Liver (tissue), 3 donors: ENCODE measurements around the gene ZNF541.

Experiments used
- CTCF ChIP-seq: fragments of 150-350 bp; IDR thresholded peaks from 2 replicates; pipeline ENCODE4 v1.5.1; 2017; ENCODE audit warnings: improper control_type of control experiment, low read depth, low read length; ENCODE audit not compliant: missing input control
- GABPA ChIP-seq, 2 donors: IDR thresholded peaks in 1 of 2; conservative IDR thresholded peaks in 1 of 2; 2 replicates each; pipeline ENCODE4 v1.6.1; 2016; ENCODE audit warnings: antibody characterized with exemption in 2 of 2, mild to moderate bottlenecking in 1 of 2, moderate library complexity in 1 of 2
- HNF4A ChIP-seq, 2 donors: conservative IDR thresholded peaks; 2 replicates each; pipeline ENCODE4 v1.6.1; 2016; ENCODE audit warnings: antibody characterized with exemption in 2 of 2, mild to moderate bottlenecking in 2 of 2
- JUND ChIP-seq, 2 donors: IDR thresholded peaks; 2 replicates each; pipeline ENCODE4 v1.6.1; 2016; ENCODE audit warnings: antibody characterized with exemption in 2 of 2
- MAX ChIP-seq: IDR thresholded peaks from 2 replicates; pipeline ENCODE4 v1.6.1; 2016; ENCODE audit warnings: antibody characterized with exemption
- NR2F2 ChIP-seq: IDR thresholded peaks from 2 replicates; pipeline ENCODE4 v1.6.1; 2016; ENCODE audit warnings: antibody characterized with exemption
- RAD21 ChIP-seq, 2 donors: IDR thresholded peaks; 2 replicates each; pipeline ENCODE4 v1.6.1; 2016; ENCODE audit warnings: antibody characterized with exemption in 2 of 2, mild to moderate bottlenecking in 2 of 2
- REST ChIP-seq: IDR thresholded peaks from 2 replicates; pipeline ENCODE4 v1.6.1; 2016; ENCODE audit warnings: antibody characterized with exemption, mild to moderate bottlenecking
- RXRA ChIP-seq, 2 donors: IDR thresholded peaks; 2 replicates each; pipeline ENCODE4 v1.6.1; 2017 to 2018; ENCODE audit warnings: antibody characterized with exemption in 2 of 2, mild to moderate bottlenecking in 1 of 2
- SP1 ChIP-seq: IDR thresholded peaks from 2 replicates; pipeline ENCODE4 v1.6.1; 2018; ENCODE audit warnings: antibody characterized with exemption, mild to moderate bottlenecking
- YY1 ChIP-seq: IDR thresholded peaks from 2 replicates; pipeline ENCODE4 v1.6.1; 2016; ENCODE audit warnings: antibody characterized with exemption, mild to moderate bottlenecking
- TF ChIP-seq, protein P1 (sequence below): IDR thresholded peaks from 2 replicates; pipeline ENCODE4 v1.6.1; 2016; ENCODE audit warnings: antibody characterized with exemption
- donor health status: healthy.
- donor health status: healthy.

DNA sequence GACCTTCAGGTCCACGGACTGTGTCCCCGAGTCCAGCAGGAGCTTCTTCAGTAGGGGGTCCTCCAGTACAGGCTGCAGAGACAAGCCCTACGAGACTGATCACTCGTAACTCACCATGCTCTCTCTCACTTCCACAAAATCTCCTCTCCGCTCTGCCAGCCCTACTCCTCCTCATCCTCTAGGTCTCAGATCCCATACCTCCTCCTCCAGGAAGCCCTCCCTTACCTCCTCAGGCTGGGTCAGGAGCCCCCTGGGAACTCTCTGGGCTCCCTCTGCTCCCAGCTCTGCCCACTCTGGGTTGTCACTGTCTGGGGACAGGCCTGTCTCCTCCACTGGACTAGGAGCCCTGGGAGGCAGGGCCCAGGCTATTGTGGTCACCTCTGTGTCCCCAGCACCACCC is 34.1 kb downstream of the ZNF541 start:
- TF ChIP-seq CTCF = no peak
- no peak for TF ChIP-seq RAD21 (IDR thresholded peaks at IDR 0.05)
- no peak for TF ChIP-seq REST
- TF ChIP-seq MAX = no peak
- no peak for TF ChIP-seq YY1
- no peak for TF ChIP-seq JUND (IDR thresholded peaks at IDR 0.05)
- TF ChIP-seq GABPA (IDR thresholded peaks at IDR 0.05 in 1 of 2, conservative IDR thresholded peaks at IDR 0.05 in 1 of 2) = no peak
- no peak for TF ChIP-seq RXRA (IDR thresholded peaks at IDR 0.05)
- no peak for TF ChIP-seq NR2F2
- no peak for TF ChIP-seq HNF4A (conservative IDR thresholded peaks at IDR 0.05)
- no peak for TF ChIP-seq SP1
- TF ChIP-seq, protein P1, sequence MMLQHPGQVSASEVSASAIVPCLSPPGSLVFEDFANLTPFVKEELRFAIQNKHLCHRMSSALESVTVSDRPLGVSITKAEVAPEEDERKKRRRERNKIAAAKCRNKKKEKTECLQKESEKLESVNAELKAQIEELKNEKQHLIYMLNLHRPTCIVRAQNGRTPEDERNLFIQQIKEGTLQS = no peak
